NT2/D1 (cell line): Measurements from ENCODE around the gene PURA.

ENCODE experiments used
- DNase-seq: peaks from one replicate; pipeline ENCODE4 v3.0.0-alpha.2; 2011; ENCODE audit warnings: low read depth, low spot score
- H3K27me3 ChIP-seq: 2 replicates; pipeline ENCODE4 v1.6.0; 2011; ENCODE audit warnings: mild to moderate bottlenecking; ENCODE audit not compliant: insufficient read length, insufficient read depth
- H3K36me3 ChIP-seq: 2 replicates; pipeline ENCODE4 v1.6.1; 2011; ENCODE audit warnings: mild to moderate bottlenecking, low read length, mixed read lengths; ENCODE audit not compliant: insufficient read depth, insufficient read length
- H3K4me1 ChIP-seq: 2 replicates; pipeline ENCODE4 v1.5.1; 2011; ENCODE audit not compliant: insufficient read depth, insufficient read length
- H3K4me3 ChIP-seq: 2 replicates; pipeline ENCODE4 v1.5.1; 2011; ENCODE audit warnings: low read depth; ENCODE audit not compliant: insufficient read length
- H3K9ac ChIP-seq: 2 replicates; pipeline ENCODE4 v1.6.0; 2011; ENCODE audit warnings: low read depth; ENCODE audit not compliant: insufficient read length
- H3K9me3 ChIP-seq: 2 replicates; pipeline ENCODE4 v1.5.1; 2011; ENCODE audit warnings: mild to moderate bottlenecking, low read length; ENCODE audit not compliant: insufficient read depth
- SUZ12 ChIP-seq: IDR thresholded peaks from 2 replicates; pipeline ENCODE4 v1.6.1; 2011; ENCODE audit not compliant: insufficient read length, insufficient read depth; ENCODE audit errors: extremely low read depth
- YY1 ChIP-seq: IDR thresholded peaks from 2 replicates; pipeline ENCODE4 v1.6.1; 2011; ENCODE audit not compliant: insufficient read length, insufficient read depth
- ZNF274 ChIP-seq: IDR thresholded peaks from 2 replicates; pipeline ENCODE4 v1.6.1; 2011; ENCODE audit warnings: mild to moderate bottlenecking, low read depth, low read length

The PURA gene

GRCh38 chr5:140110646-140110957 lies 3.3 kb upstream of the PURA start:
- Histone ChIP-seq H3K4me3 (no peak overlapping the region), H3K9me3 (no peaks in the 10 kb centered on the region), H3K36me3 (no peaks in the 10 kb centered on the region), H3K9ac (no peak overlapping the region), H3K27me3 (peaks cover 67% of the 10 kb centered on the region), H3K4me1 (peaks cover 5% of the 10 kb centered on the region)
- TF ChIP-seq ZNF274 (no peak), YY1 (no peak), SUZ12 (no peak)
- DNase-seq = no peak

- H3K27me3 ChIP-seq = peaks cover 61% of the 10 kb centered on the region
- TF ChIP-seq ZNF274 (no peak), SUZ12 (no peak), YY1 (no peak)
- peaks cover 5% of the 10 kb centered on the region for H3K4me1 ChIP-seq
- H3K9ac ChIP-seq = no peak overlapping the region
- H3K4me3 ChIP-seq = no peak overlapping the region
- H3K9me3 ChIP-seq = no peaks in the 10 kb centered on the region
- no peak for DNase-seq
- H3K36me3 ChIP-seq = no peaks in the 10 kb centered on the region
These were observed 2.7 kb upstream of the PURA start for GRCh38 chr5:140111011-140111858.

DNA sequence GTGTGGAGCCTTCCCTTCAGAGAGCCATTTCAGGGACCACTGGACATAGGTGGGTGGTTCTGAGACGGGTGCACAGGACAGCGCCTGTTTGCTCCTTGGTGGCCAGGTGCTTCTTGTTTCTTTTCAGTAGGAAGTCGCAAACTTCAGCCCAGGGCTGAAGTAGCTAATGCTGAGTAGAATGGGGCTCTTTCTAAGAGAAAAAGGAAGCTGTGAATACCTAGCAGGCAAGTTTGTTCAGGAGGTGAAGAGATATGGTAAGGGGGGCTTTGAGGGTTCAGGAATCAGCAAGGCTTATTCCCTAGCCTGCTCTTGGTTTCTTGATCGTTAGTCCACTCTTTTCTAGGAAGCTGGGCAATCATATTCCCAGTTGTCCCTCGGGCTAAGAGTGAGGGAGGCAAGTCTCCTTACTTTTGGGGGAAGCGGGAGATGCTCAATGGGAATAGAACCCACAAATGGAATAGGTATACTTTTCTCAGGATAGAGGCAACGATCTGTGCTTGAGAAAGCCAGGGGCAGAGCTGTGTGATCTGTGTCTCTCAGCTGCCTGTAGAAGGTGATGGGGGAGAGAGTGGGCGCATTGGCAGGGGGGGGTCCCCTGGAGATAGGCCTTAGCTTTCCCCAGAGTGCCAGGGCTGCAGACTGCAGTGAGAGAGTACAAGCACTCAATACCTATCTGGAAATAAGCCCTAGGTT lies 1.9 kb upstream of the PURA start:
- Histone ChIP-seq H3K27me3 (peaks cover 54% of the 10 kb centered on the region), H3K36me3 (no peaks in the 10 kb centered on the region), H3K4me1 (peaks cover 5% of the 10 kb centered on the region), H3K9ac (no peak overlapping the region), H3K4me3 (no peak overlapping the region), H3K9me3 (no peaks in the 10 kb centered on the region)
- TF ChIP-seq SUZ12 = no peak
- TF ChIP-seq ZNF274 = no peak
- TF ChIP-seq YY1 = no peak
- no peak for DNase-seq

DNA sequence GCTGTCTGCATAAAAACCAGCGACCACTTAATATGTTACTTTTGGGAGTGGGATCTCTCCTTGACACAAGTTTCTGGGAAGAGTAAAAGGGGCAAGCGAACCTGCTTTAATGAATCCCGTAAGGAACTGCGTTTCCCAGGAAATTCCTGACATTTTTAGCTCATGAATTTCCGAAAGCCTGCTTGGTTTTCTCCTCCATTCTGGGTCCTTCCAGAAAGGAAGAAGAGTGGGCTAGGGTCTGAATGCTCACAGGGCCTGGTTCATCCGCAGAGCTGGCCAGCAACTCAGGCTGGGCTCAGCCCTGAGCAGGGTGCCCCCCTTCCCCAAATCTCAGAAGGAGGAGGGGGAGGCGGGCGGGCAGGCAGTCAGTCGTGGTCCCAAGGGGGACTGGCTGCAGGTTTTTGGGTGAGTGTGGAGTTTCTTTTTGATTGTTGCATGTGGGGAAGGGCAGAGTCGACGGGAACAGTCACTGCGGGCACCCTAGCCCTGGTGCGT lies 1.2 kb upstream of the PURA start:
- no peaks in the 10 kb centered on the region for H3K36me3 ChIP-seq
- peaks cover 5% of the 10 kb centered on the region for H3K4me1 ChIP-seq
- H3K9me3 ChIP-seq = no peaks in the 10 kb centered on the region
- H3K4me3 ChIP-seq = no peak overlapping the region
- no peak for DNase-seq
- H3K9ac ChIP-seq = no peak overlapping the region
- peaks cover 54% of the 10 kb centered on the region for H3K27me3 ChIP-seq
- no peak for TF ChIP-seq YY1
- TF ChIP-seq ZNF274 = no peak
- TF ChIP-seq SUZ12 = no peak

- DNase-seq = no peak
- Histone ChIP-seq H3K9ac (peak overlapping the region; percentile 82), H3K36me3 (no peaks in the 10 kb centered on the region)
These were observed 670 bp upstream of the PURA start for GRCh38 chr5:140113180-140113698.

DNA sequence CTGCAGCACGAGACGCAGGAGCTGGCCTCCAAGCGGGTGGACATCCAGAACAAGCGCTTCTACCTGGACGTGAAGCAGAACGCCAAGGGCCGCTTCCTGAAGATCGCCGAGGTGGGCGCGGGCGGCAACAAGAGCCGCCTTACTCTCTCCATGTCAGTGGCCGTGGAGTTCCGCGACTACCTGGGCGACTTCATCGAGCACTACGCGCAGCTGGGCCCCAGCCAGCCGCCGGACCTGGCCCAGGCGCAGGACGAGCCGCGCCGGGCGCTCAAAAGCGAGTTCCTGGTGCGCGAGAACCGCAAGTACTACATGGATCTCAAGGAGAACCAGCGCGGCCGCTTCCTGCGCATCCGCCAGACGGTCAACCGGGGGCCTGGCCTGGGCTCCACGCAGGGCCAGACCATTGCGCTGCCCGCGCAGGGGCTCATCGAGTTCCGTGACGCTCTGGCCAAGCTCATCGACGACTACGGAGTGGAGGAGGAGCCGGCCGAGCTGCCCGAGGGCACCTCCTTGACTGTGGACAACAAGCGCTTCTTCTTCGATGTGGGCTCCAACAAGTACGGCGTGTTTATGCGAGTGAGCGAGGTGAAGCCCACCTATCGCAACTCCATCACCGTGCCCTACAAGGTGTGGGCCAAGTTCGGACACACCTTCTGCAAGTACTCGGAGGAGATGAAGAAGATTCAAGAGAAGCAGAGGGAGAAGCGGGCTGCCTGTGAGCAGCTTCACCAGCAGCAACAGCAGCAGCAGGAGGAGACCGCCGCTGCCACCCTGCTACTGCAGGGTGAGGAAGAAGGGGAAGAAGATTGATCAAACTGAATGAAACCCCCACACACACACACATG lies 654 bp downstream of the PURA start:
- peak overlapping the region; percentile 82 for H3K4me3 ChIP-seq
- H3K9ac ChIP-seq = peak overlapping the region; percentile 85
- TF ChIP-seq ZNF274 (no peak), YY1 (no peak), SUZ12 (no peak)
- peaks cover 40% of the 10 kb centered on the region for H3K27me3 ChIP-seq
- H3K4me1 ChIP-seq = peaks cover 3% of the 10 kb centered on the region
- no peak for DNase-seq
- no peaks in the 10 kb centered on the region for H3K9me3 ChIP-seq
- H3K36me3 ChIP-seq = no peaks in the 10 kb centered on the region

More at GRCh38 chr5:140113180-140113698, 670 bp upstream of the PURA start:
- peaks cover 5% of the 10 kb centered on the region for H3K4me1 ChIP-seq
- TF ChIP-seq YY1 (no peak), SUZ12 (no peak), ZNF274 (no peak)
- peak overlapping the region; percentile 66 for H3K4me3 ChIP-seq
- peaks cover 54% of the 10 kb centered on the region for H3K27me3 ChIP-seq
- H3K9me3 ChIP-seq = no peaks in the 10 kb centered on the region

DNA sequence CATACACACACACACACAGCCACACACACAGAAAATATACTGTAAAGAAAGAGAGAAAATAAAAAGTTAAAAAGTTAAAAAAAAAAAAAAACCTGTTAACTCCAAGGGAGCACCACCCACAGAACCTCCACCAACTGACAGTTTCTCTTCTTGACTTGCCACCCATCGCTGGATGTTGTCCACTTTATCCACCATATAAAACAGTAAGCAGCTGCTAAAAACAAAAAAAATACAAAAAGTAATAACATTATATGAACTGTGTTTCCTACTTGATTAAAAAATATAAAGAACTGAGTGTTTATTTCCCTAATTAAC lies 1.2 kb downstream of the PURA start:
- Histone ChIP-seq H3K4me1 (peaks cover 3% of the 10 kb centered on the region), H3K36me3 (no peaks in the 10 kb centered on the region), H3K4me3 (peak overlapping the region; percentile 82), H3K27me3 (peaks cover 34% of the 10 kb centered on the region), H3K9me3 (no peaks in the 10 kb centered on the region), H3K9ac (peak overlapping the region; percentile 85)
- DNase-seq = no peak
- TF ChIP-seq YY1 (no peak), SUZ12 (no peak), ZNF274 (no peak)
